K562 (cell line): Measurements from ENCODE around the gene AFG1L.
A peak's percentile ranks its signal among the peaks of the same experiment; 100 is the strongest.

ENCODE experiments used
- ERF ChIP-seq: fragments of 450-650 bp; formaldehyde crosslinking; IDR thresholded peaks from 2 replicates; pipeline ENCODE4 v1.4.0; 2020; ENCODE audit warnings: mild to moderate bottlenecking, mixed read lengths
- NR2C2 ChIP-seq, 2 experiments: fragments of 200-800 bp in 1 of 2; sonication (Bioruptor generic) in 1 of 2; sonication (generic) in 1 of 2; formaldehyde crosslinking in 1 of 2; IDR thresholded peaks; 2 replicates each; pipeline versions ENCODE4 v1.6.1 to v1.8.0; 2016 to 2022; ENCODE audit warnings: mild to moderate bottlenecking in 1 of 2, missing compliant biosample characterization in 1 of 2, missing genetic modification characterization in 1 of 2, missing genetic modification reagents in 1 of 2
- RBBP5 ChIP-seq: fragments of 200-600 bp; sonication (generic); IDR thresholded peaks from 2 replicates; pipeline ENCODE4 v1.6.1; 2012; ENCODE audit warnings: borderline replicate concordance, mild to moderate bottlenecking, low read length, control low read depth, inconsistent platforms; ENCODE audit not compliant: insufficient read depth, poor library complexity, severe bottlenecking
- SP1 ChIP-seq: sonication (generic); formaldehyde crosslinking; IDR thresholded peaks from 2 replicates; pipeline ENCODE4 v1.8.1; 2022; ENCODE audit warnings: mild to moderate bottlenecking, missing genetic modification reagents
- ZZZ3 ChIP-seq: fragments of 450-650 bp; IDR thresholded peaks from 2 replicates; pipeline ENCODE4 v1.6.1; 2016; ENCODE audit warnings: antibody characterized with exemption, mild to moderate bottlenecking, moderate library complexity

DNA sequence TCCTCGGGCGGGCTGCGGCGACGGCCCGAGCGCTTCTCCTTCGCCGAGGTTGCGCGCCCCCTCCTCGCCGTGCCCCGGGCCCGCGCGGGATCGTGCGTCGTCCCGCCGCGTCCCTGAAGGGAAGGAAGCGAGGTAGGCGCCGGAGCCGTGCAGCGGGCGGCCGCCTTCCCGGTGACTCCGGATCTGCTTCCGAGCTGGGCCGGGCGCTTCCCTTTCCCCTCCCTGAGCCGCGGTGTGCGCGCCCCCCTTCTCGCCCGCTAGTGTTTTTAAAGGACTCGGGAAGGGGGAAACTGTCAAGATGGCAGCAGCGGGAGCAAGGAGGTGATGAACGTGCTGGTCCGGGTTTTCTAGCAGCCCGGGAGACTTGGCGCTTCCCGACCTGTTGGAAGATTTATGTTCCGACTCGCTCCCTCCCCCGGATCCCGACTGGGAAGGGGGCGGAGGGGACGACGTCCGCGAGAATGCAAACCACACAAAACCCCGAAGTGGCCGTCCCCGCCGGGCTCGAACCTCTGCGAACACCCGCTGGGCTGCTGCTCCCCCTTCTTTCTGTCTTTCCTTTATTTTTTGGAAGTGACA, 265.1 kb downstream of the AFG1L start:
- TF ChIP-seq NR2C2 (CRISPR knock-in tag; IDR thresholded peaks at IDR 0.05) = no peak
- TF ChIP-seq NR2C2 (tag; IDR thresholded peaks at IDR 0.05) = no peak; the same call in 1 of the 2 replicates
- TF ChIP-seq ERF (CRISPR knock-in tag) = no peak
- TF ChIP-seq ZZZ3 = no peak
- no peak for TF ChIP-seq RBBP5
- TF ChIP-seq SP1 = peak; percentile 54; the same call in 1 of the 2 replicates
